ENCODE results near the gene MBNL1.

DNA sequence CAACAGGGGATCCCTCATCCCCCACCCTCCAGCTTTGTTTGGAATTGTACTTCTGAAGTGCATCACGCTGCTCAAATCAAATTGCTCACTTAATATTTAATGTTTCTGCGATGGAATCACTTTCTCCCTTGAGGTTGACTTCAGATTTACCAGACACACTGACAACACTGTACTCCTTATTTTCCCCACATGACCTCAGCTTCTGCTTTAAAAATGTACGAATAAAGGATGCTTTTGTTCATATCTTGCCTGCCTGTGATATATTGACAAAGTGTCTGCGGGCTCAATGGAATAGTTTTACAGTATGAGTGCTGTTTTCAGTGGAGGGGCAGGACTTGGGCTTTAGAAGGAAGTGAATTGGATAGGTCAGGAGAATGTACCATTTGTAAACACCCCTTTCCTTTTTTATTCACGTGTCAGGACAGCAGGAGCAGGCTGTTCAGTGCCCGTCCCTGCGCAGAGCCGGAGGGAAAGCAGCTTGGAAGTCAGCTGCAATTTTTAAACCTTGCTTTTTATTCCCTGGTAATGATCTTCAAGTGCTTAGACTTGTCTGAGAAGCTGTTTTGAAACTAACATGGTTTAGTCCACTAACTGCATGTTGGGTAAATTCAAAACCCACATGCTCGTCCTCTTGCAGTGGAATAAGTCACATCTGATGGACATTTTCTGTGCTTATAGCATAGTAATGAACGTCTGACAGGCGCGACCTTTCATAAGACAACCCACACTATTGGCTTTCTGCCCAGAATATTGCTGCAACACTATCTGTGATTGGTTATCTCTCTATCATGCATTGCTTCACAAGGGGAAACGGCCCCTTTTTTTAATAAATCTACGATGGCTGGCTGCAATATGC lies 29.9 kb downstream of the MBNL1 start:
- no peak for TF ChIP-seq EZH2 (IDR thresholded peaks at IDR 0.05)
- no peak for TF ChIP-seq FOXP2 (optimal IDR thresholded peaks at IDR 0.05; ENCODE audit: control extremely low read depth, extremely low read length, insufficient read depth)
- peak; percentile 46 for TF ChIP-seq POLR2AphosphoS5 (IDR thresholded peaks at IDR 0.05; ENCODE audit: borderline replicate concordance, low read depth, low read length)
